WTC11 (cell line): ENCODE results near the gene CXCR5. TPM values are rescaled to one million over a fixed set of nuclear protein-coding genes. Genes with fewer than 3 reads are reported as not detected.

Source experiments
- ATAC-seq: fragments of 200-7000 bp; cut with Tn5 transposase; 2 replicates; pipeline ENCODE4 v1.10.0; 2021; ENCODE audit warnings: mild to moderate bottlenecking, moderate library complexity
- CTCF ChIA-PET: fragments of 300-600 bp; sonication (Branson Sonifier 250); formaldehyde crosslinking; loops from one replicate; lab custom pipeline; 2021; ENCODE audit warnings: antibody characterized with exemption; lab: Charles Lee
- POLR2A ChIA-PET: fragments of 350-600 bp; sonication (Branson Sonifier 250); formaldehyde crosslinking; loops from one replicate; lab custom pipeline; 2021; ENCODE audit warnings: antibody characterized with exemption; lab: Charles Lee
- DNase-seq: peaks from one replicate; pipeline ENCODE4 v3.0.0; 2021; ENCODE audit warnings: low spot score
- H3K27ac Mint-ChIP-seq: 2 replicates; pipeline ENCODE4 v1.8.0; 2021; ENCODE audit warnings: mixed read lengths
- H3K27me3 Mint-ChIP-seq: 2 replicates; pipeline ENCODE4 v1.8.0; 2021; ENCODE audit warnings: low read depth, mild to moderate bottlenecking, moderate library complexity, mixed read lengths
- H3K36me3 Mint-ChIP-seq: 2 replicates; pipeline ENCODE4 v1.8.0; 2021; ENCODE audit warnings: mixed read lengths
- H3K4me1 Mint-ChIP-seq: 2 replicates; pipeline ENCODE4 v1.8.0; 2022; ENCODE audit warnings: mixed read lengths
- H3K4me3 Mint-ChIP-seq: 2 replicates; pipeline ENCODE4 v1.8.0; 2021; ENCODE audit warnings: mild to moderate bottlenecking, moderate library complexity, mixed read lengths
- H3K9me3 Mint-ChIP-seq: 2 replicates; pipeline ENCODE4 v1.8.0; 2021; ENCODE audit warnings: mixed read lengths
- ATF6 ChIP-seq: sonication (generic); formaldehyde crosslinking; IDR thresholded peaks from 2 replicates; pipeline ENCODE4 v1.8.1; 2023; ENCODE audit warnings: mild to moderate bottlenecking, missing genetic modification reagents
- CREM ChIP-seq: sonication (generic); formaldehyde crosslinking; IDR thresholded peaks from 2 replicates; pipeline ENCODE4 v1.8.1; 2022; ENCODE audit warnings: mild to moderate bottlenecking, missing genetic modification reagents, moderate library complexity
- E2F1 ChIP-seq: sonication (generic); formaldehyde crosslinking; IDR thresholded peaks from 2 replicates; pipeline ENCODE4 v1.8.0; 2022; ENCODE audit warnings: mild to moderate bottlenecking, missing genetic modification reagents
- E2F4 ChIP-seq: sonication (generic); formaldehyde crosslinking; IDR thresholded peaks from 2 replicates; pipeline ENCODE4 v1.8.1; 2022; ENCODE audit warnings: low read depth, mild to moderate bottlenecking, moderate library complexity, missing genetic modification reagents, borderline replicate concordance
- EMX1 ChIP-seq: fragments of 250-450 bp; sonication (Bioruptor Pico); IDR thresholded peaks from 2 replicates; pipeline ENCODE4 v1.8.0; 2021; ENCODE audit warnings: mild to moderate bottlenecking
- ETV6 ChIP-seq: sonication (generic); formaldehyde crosslinking; IDR thresholded peaks from 2 replicates; pipeline ENCODE4 v1.8.1; 2022; ENCODE audit warnings: mild to moderate bottlenecking, missing genetic modification reagents
- MXD4 ChIP-seq: fragments of 250-450 bp; sonication (Bioruptor Pico); IDR thresholded peaks from 2 replicates; pipeline ENCODE4 v1.8.0; 2021; ENCODE audit warnings: mild to moderate bottlenecking, moderate library complexity, borderline replicate concordance
- MYBL2 ChIP-seq: sonication (generic); formaldehyde crosslinking; IDR thresholded peaks from 2 replicates; pipeline ENCODE4 v1.8.1; 2023; ENCODE audit warnings: mild to moderate bottlenecking, moderate library complexity, missing genetic modification reagents
- NFE2L1 ChIP-seq: sonication (generic); formaldehyde crosslinking; IDR thresholded peaks from 2 replicates; pipeline ENCODE4 v1.8.1; 2023; ENCODE audit warnings: missing genetic modification reagents
- SMAD3 ChIP-seq: sonication (generic); formaldehyde crosslinking; IDR thresholded peaks from 2 replicates; pipeline ENCODE4 v1.8.0; 2022; ENCODE audit warnings: missing genetic modification reagents, mild to moderate bottlenecking, borderline replicate concordance
- TCF7 ChIP-seq: sonication (generic); formaldehyde crosslinking; IDR thresholded peaks from 2 replicates; pipeline ENCODE4 v1.8.0; 2022; ENCODE audit warnings: mild to moderate bottlenecking, low read depth, missing genetic modification reagents, moderate library complexity
- TEAD4 ChIP-seq: sonication (generic); formaldehyde crosslinking; IDR thresholded peaks from 2 replicates; pipeline ENCODE4 v1.8.0; 2022; ENCODE audit warnings: mild to moderate bottlenecking, missing genetic modification reagents
- ZNF121 ChIP-seq: sonication (generic); formaldehyde crosslinking; IDR thresholded peaks from 2 replicates; pipeline ENCODE4 v1.8.0; 2023; ENCODE audit warnings: missing genetic modification reagents
- ZNF281 ChIP-seq: sonication (generic); formaldehyde crosslinking; IDR thresholded peaks from 2 replicates; pipeline ENCODE4 v1.8.0; 2023; ENCODE audit warnings: mild to moderate bottlenecking, missing genetic modification reagents
- ZNF317 ChIP-seq: sonication (generic); formaldehyde crosslinking; IDR thresholded peaks from 2 replicates; pipeline ENCODE4 v1.8.1; 2023; ENCODE audit warnings: low read depth, mild to moderate bottlenecking, moderate library complexity, missing genetic modification reagents, borderline replicate concordance
- total RNA-seq: library from RNA; stranded (reverse); gene quantifications from 3 replicates; pipeline ENCODE4 v1.2.3, GENCODE V29; 2021

Gene CXCR5
- total RNA-seq, 1 experiment from 2014 or later = 0.07 TPM

- Mint-ChIP-seq H3K27ac (peak overlapping the region; percentile 99), H3K9me3 (no peaks in the 10 kb centered on the region), H3K27me3 (no peaks in the 10 kb centered on the region), H3K36me3 (no peaks in the 10 kb centered on the region), H3K4me1 (peaks cover 79% of the 10 kb centered on the region), H3K4me3 (peak overlapping the region; percentile 72; the same call in 1 of the 2 replicates)
- no peak for ATAC-seq
- CTCF ChIA-PET = interaction anchor here (1.0 to 5.9 kb wide), 4 partner anchors 44 to 278 kb away, joined by 3 to 26 read pairs (median 8); partner anchors contain the start of gene DDX6
- no peak for DNase-seq
- POLR2A ChIA-PET = interaction anchor here (5.1 to 6.9 kb wide), 2 partner anchors 16 to 123 kb away, joined by 46 to 76 read pairs; partner anchors contain the start of gene DDX6
- TF ChIP-seq MYBL2 (CRISPR knock-in tag) (no peak), E2F4 (CRISPR knock-in tag) (no peak), CREM (no peak), ZNF281 (CRISPR knock-in tag) (no peak), SMAD3 (CRISPR knock-in tag) (no peak), ATF6 (CRISPR knock-in tag) (no peak), ETV6 (CRISPR knock-in tag) (no peak), TCF7 (CRISPR knock-in tag) (no peak), EMX1 (CRISPR knock-in tag) (no peak), E2F1 (CRISPR knock-in tag) (no peak), NFE2L1 (CRISPR knock-in tag) (no peak), TEAD4 (no peak)
Measured at GRCh38 chr11:118913411-118914125, 29.9 kb downstream of the CXCR5 start.

GRCh38 chr11:118914178-118914918 lies 30.7 kb downstream of the CXCR5 start:
- no peaks in the 10 kb centered on the region for H3K9me3 Mint-ChIP-seq
- ChIA-PET POLR2A (interaction anchor here (5.1 to 6.9 kb wide), 2 partner anchors 15 to 123 kb away, joined by 46 to 76 read pairs; partner anchors contain the start of gene DDX6), CTCF (interaction anchor here (1.0 to 5.9 kb wide), 3 partner anchors 43 to 225 kb away, joined by 4 to 26 read pairs (median 11); partner anchors contain the start of gene DDX6)
- ATAC-seq (no peak), DNase-seq (no peak)
- H3K4me3 Mint-ChIP-seq = no peak overlapping the region; the same call in 1 of the 2 replicates
- no peaks in the 10 kb centered on the region for H3K36me3 Mint-ChIP-seq
- H3K27me3 Mint-ChIP-seq = no peaks in the 10 kb centered on the region
- peaks cover 80% of the 10 kb centered on the region for H3K4me1 Mint-ChIP-seq
- H3K27ac Mint-ChIP-seq = peak overlapping the region; percentile 86
- TF ChIP-seq ZNF317 (CRISPR knock-in tag) = no peak
- TF ChIP-seq MXD4 (CRISPR knock-in tag) = no peak
- TF ChIP-seq ZNF121 (CRISPR knock-in tag) = no peak
